ENCODE measurements around the gene SRPK2.
"Not testable (repeated sequence)": the region's sequence is repeated elsewhere in the genome, so short reads cannot be mapped to it uniquely, and the experiment has no call there.

SRPK2 gene

DNA sequence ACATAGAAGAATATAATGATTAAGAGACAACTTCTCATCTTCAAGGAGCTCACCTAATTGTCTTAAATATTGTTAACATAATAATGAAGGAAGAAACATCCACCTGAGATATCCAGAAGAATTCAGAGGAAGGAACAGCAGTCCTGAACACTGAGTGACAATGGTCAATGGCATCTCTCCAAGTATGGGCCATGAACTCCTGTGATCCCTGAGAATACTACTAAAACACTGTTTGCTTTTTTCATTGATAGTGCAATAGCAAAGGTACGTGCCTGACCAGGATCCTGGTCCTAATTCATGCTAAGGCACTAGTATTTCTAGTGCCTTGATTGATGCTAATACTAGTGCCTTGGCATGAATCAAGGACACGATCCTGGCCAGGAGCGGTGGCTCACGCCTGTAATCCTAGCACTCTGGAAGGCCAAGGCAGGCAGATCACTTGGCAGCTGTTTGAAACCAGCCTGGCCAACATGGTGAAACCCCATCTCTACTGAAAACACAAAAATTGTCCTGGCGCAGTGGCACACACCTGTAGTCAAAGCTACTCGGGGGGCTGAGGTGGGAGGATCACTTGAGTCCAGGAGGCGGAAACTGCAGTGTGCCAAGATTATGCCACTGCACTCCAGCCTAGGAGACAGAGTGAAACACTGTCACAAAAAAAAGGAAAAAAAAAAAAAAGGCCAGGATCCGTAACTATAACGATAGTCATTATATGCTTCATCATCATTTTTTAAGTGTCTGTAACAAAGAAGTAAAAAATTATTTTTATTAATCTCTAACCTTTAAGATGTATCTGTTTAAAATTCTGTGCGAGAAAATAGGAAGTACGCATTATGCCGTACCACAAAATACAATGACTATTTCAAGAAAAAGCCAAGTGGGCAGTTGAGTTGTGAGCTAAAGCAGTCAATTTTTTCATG is 49.1 kb downstream of the SRPK2 start:
- no peak overlapping the region for H3K4me3 ChIP-seq (ENCODE audit: low read depth, low read length)

DNA sequence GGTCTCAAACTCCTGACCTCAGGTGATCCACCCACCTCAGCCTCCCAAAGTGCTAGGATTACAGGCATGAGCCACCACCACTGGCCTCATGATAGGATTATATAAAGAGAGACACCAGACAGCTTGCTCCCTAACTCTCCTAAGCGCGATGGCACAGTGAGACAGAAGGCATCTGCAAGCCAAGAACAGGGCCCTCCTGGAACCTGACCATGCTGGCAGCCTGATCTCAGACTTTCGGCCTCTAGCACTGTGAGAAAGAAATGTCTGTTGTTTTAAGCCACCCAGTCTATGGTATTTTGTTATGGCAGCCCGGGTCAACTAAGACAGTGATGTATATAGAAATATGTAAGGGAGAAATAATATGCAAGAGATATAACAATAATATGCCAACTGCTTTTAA is 51.2 kb downstream of the SRPK2 start:
- no peak overlapping the region for H3K4me3 ChIP-seq (ENCODE audit: low read depth, low read length)

DNA sequence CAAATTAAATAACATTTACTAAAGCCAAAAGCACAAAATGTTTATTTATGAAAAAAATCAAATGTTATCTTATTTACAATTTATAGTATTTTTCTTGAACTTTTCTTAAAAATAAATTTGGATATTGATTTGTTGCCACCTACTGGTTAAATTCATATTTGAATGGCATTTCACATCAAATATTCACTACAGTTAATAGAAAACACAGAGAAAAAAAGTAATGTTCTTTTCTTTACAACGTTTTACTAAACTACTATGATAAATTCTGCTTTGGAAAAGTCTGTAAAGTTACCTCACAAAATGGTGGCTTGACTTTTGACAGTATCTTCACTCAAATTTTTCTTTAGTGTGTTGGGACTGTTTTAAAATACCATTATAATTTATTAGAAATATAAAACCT is 52.7 kb downstream of the SRPK2 start:
- no peak overlapping the region for H3K4me3 ChIP-seq (ENCODE audit: low read depth, low read length)

DNA sequence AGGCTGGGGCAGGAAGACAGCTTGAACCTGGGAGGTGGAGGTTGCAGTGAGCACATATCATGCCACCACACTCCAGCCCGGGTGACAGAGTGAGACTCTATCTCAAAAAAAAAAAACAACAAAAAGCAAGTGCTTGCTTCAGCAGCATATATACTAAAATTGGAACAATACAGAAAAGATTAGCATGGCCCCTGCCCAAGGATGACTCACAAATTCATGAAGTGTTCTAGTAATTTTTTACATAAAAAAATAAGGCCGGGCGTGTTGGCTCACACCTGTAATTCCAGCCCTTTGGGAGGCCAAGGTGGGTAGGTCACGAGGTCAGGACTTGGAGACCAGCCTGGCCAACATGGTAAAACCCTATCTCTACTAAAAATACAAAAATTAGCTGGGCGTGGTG is 56.1 kb downstream of the SRPK2 start:
- not testable (repeated sequence) for H3K4me3 ChIP-seq (ENCODE audit: low read depth, low read length)

DNA sequence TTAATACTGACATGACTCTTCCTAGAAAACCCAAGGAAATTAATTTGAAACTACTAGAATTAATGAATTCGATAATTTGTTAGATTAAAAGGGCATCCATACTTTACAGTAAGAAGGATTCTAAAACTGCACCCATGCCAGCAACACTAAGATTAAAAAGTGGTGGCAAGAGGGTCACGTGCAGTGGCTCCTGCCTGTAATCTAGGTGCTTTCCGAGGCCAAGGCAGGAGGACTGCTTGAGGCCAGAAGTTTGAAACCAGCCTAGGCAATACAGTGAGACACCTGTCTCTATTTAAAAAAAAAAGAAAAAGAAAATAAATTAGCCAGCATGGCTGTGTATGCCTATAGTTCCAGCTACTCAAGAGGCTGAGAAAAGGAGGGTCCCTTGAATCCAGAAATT is 58.2 kb downstream of the SRPK2 start:
- no peak overlapping the region for H3K4me3 ChIP-seq (ENCODE audit: low read depth, low read length)

- no peak overlapping the region for H3K4me3 ChIP-seq (ENCODE audit: low read depth, low read length)
Observed at GRCh38 chr7:105327201-105327600, 61.5 kb downstream of the SRPK2 start.

- no peak overlapping the region for H3K4me3 ChIP-seq (ENCODE audit: low read depth, low read length)
Observed at GRCh38 chr7:105325216-105325904, 63.4 kb downstream of the SRPK2 start.

GRCh38 chr7:105324606-105325005 is 64.1 kb downstream of the SRPK2 start:
- H3K4me3 ChIP-seq (ENCODE audit: low read depth, low read length) = not testable (repeated sequence)

DNA sequence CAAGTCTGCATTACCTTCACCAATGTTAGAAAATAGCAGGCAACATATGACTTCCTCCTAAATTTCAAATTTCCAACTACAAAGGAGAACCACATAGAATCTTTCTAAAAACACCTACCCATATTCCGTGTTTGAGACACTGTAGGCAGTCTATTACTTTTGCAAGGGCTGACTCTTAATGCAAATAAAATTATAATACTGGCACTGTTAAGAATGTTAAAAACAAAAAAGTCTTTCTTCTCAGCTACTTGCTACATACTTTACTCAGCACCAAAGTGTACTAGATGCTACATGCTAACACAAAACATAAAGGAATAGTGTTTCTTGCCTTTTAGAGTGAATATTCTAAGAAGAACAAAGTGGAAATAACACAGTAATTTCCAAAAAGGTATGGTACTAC is 65.4 kb downstream of the SRPK2 start:
- H3K4me3 ChIP-seq (ENCODE audit: low read depth, low read length) = no peak overlapping the region

GRCh38 chr7:105322655-105323277 is 66.0 kb downstream of the SRPK2 start:
- no peak overlapping the region for H3K4me3 ChIP-seq (ENCODE audit: low read depth, low read length)

- no peak overlapping the region for H3K4me3 ChIP-seq (ENCODE audit: low read depth, low read length)
Observed at GRCh38 chr7:105321754-105322455, 66.8 kb downstream of the SRPK2 start.

- H3K4me3 ChIP-seq (ENCODE audit: low read depth, low read length) = no peak overlapping the region
Observed at GRCh38 chr7:105320896-105321295, 67.8 kb downstream of the SRPK2 start.

DNA sequence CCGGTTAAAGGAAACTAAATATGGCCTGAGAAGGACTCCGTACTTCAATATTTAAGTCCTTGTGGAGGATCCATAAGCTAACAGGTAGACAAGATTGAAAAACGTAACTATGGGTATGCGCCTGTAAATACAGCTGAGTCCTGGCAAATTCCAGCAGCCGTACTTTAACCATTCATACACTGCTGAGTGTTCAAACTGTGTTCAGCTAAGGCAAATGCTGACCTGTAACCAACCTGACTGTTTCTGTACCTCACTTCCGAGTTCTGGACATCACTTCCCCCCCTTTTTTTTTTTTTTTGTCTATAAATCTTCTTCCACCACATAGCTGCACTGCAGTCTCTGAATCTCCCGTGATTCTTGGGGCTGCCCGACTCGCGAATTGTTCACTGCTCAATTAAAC is 69.1 kb downstream of the SRPK2 start:
- no peak overlapping the region for H3K4me3 ChIP-seq (ENCODE audit: low read depth, low read length)

DNA sequence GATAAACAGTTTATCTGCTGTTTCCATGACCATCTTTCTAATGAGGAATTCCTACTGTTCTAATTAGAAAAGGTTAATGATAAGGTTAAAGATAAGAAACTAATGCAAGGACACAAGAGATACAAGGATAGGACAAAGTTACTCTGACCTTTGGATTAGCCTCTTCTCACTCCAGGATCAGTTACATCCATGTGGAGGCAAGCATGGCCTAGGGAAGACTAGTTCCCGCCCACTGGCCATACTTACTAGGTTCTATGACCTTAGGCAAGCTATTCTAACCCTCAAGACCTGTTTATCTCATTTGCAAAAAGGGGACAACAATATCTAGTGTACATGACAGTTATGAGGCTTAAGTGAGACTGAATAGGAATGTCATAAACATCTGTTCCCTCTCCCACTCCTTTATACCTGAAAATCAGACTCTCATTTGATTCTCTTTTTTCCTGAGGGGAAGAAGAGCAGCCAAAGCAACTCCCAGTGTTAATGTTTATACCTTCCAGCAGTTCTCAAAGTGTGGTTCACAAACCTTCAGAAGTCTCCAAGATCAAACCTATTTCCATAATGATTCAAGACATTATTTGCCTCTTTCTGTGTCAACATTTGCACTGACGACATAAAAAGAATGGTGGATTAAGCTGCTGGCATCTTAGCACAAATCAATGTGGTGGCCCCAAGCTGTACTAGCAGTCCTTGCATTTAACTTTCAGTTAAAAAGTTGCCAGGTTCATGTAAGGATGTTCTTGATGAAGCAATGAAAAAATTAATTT is 72.0 kb downstream of the SRPK2 start:
- H3K4me3 ChIP-seq (ENCODE audit: low read depth, low read length) = no peak overlapping the region

DNA sequence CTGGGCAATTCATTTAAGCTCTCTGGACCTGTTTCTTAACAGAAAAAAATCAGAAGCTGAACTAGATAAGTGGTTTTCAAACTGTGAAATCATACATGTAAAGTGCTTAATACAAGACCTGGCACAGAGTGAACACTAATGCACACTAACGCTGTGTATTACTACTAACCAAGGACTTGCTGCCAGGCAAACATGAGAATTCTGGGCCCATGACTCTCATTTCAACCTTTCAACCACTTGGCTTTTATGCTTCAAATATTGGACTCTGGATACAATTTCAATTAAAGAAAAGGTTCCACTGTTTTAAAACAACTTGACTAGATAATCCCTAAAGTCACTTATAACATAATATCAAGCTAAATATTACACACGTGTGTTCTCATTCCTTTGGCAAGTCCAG is 73.4 kb downstream of the SRPK2 start:
- no peak overlapping the region for H3K4me3 ChIP-seq (ENCODE audit: low read depth, low read length)

GRCh38 chr7:105309235-105310169 is 79.2 kb downstream of the SRPK2 start:
- no peak overlapping the region for H3K4me3 ChIP-seq (ENCODE audit: low read depth, low read length)

- no peak overlapping the region for H3K4me3 ChIP-seq (ENCODE audit: low read depth, low read length)
Observed at GRCh38 chr7:105307163-105307672, 81.5 kb downstream of the SRPK2 start.

DNA sequence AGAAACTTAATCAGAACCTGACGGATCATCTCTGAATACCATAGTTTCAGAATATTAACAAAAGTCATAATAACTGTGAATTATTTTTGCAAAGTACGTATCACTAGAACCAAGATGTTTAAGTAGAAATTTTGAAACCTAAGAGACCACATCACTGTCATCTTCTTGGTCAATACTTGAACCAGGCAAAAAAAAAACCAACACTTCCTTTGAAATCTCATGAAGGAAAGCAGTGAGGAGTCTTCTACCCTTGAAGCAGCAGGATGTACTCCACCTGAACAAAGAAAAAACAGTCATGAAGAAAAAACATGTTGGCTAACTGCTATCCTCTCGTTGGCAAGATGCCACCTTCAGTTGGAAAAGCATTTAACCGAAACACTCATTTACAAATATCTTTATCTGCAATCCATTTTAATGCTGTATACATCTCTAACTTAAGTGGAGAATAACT is 82.4 kb downstream of the SRPK2 start:
- H3K4me3 ChIP-seq (ENCODE audit: low read depth, low read length) = no peak overlapping the region

GRCh38 chr7:105305633-105306032 is 83.1 kb downstream of the SRPK2 start:
- H3K4me3 ChIP-seq (ENCODE audit: low read depth, low read length) = no peak overlapping the region

Data from iPS-11a (cell line).